K562 (cell line): ENCODE measurements around the gene IFI27L1. TPM values are rescaled to one million over a fixed set of nuclear protein-coding genes. Genes with fewer than 3 reads are reported as not detected.

Experiments
- ATAC-seq: fragments of 200-7000 bp; cut with Tn5 transposase; 3 replicates; pipeline ENCODE4 v1.9.1; 2020; ENCODE audit warnings: moderate library complexity
- BruUV-seq: library from RNA; stranded (reverse); fragments of 400-500 nt; replicated peaks from 2 replicates; lab custom pipeline; 2021; lab: Mats Ljungman, UMichigan
- CTCF ChIA-PET: fragments of 300-600 bp; formaldehyde crosslinking; extraction: SDS; loops from one replicate; lab custom pipeline; 2021; ENCODE audit warnings: low intra/inter-chr PET ratio; lab: Yijun Ruan, JAX
- POLR2A ChIA-PET: fragments of 300-600, 350-650 bp; sonication (Branson Sonifier 250); formaldehyde crosslinking; extraction: SDS; loops from one replicate; lab custom pipeline; 2021; ENCODE audit warnings: antibody characterized with exemption, inconsistent platforms; lab: Yijun Ruan, JAX
- DNase-seq, 4 experiments: peaks; one replicate each; pipeline versions ENCODE4 v3.0.0 to v3.0.0-alpha.2; 2011 to 2018; ENCODE audit warnings: low spot score in 3 of 4, mixed read lengths in 3 of 4; ENCODE audit errors: extremely low read depth in 1 of 4
- FAIRE-seq: peaks from 2 replicates; lab custom pipeline; 2011; peaks lifted over from hg19 to GRCh38; lab: Jason Lieb, UNC
- H2AFZ ChIP-seq: 2 replicates; pipeline ENCODE4 v1.6.0; 2011; ENCODE audit warnings: low read depth, low read length, control low read depth, inconsistent platforms
- H3K27ac ChIP-seq: fragments of 200-600 bp; 3 replicates; pipeline ENCODE4 v1.8.0; 2011; ENCODE audit warnings: low read depth, mild to moderate bottlenecking, control low read depth, inconsistent platforms, low read length, moderate library complexity, mixed read lengths; ENCODE audit errors: extremely low read depth
- H3K27me3 ChIP-seq, 2 experiments: fragments of 300-600 bp in 1 of 2; 2 replicates in 1 of 2; 3 replicates in 1 of 2; pipeline versions ENCODE4 v1.6.0 to v1.8.0; 2011; ENCODE audit warnings: inconsistent platforms in 2 of 2, low read length in 2 of 2, mild to moderate bottlenecking in 1 of 2, mixed read lengths in 1 of 2, moderate library complexity in 1 of 2; ENCODE audit not compliant: control insufficient read depth in 2 of 2, insufficient read depth in 2 of 2
- H3K36me3 ChIP-seq: fragments of 300-600 bp; 3 replicates; pipeline ENCODE4 v1.8.0; 2011; ENCODE audit warnings: mild to moderate bottlenecking, low read length, inconsistent platforms; ENCODE audit not compliant: control insufficient read depth, insufficient read depth
- H3K4me1 ChIP-seq, 2 experiments: fragments of 200-600 bp in 1 of 2; replicated peaks in 1 of 2; 2 replicates in 1 of 2; 3 replicates in 1 of 2; pipeline versions ENCODE4 v1.5.1 to v1.8.0; 2011; ENCODE audit warnings: inconsistent platforms in 2 of 2, low read length in 2 of 2, mild to moderate bottlenecking in 1 of 2, mixed read lengths in 1 of 2, moderate library complexity in 1 of 2; ENCODE audit not compliant: control insufficient read depth in 2 of 2, insufficient read depth in 2 of 2
- H3K4me2 ChIP-seq: 2 replicates; pipeline ENCODE4 v1.6.1; 2011; ENCODE audit warnings: low read length, control low read depth, inconsistent platforms, mixed read lengths; ENCODE audit not compliant: insufficient read depth
- H3K4me3 ChIP-seq: fragments of 200-600 bp; sonication (generic), shearing (Covaris generic); 2 replicates; pipeline ENCODE4 v1.5.1; 2016; ENCODE audit warnings: control low read depth, inconsistent platforms
- H3K79me2 ChIP-seq: fragments of 200-600 bp; 3 replicates; pipeline ENCODE4 v1.8.0; 2011; ENCODE audit warnings: low read length, inconsistent platforms; ENCODE audit not compliant: control insufficient read depth, insufficient read depth
- H3K9ac ChIP-seq, 2 experiments: 2 replicates each; pipeline versions ENCODE4 v1.6.0 to v1.6.1; 2011; ENCODE audit warnings: low read depth in 2 of 2, low read length in 2 of 2, control low read depth in 1 of 2, inconsistent platforms in 1 of 2, mild to moderate bottlenecking in 1 of 2, mixed read lengths in 1 of 2; ENCODE audit not compliant: insufficient read depth in 1 of 2
- H3K9me1 ChIP-seq: one replicate; pipeline ENCODE4 v1.6.0; 2011; ENCODE audit warnings: inconsistent platforms, mild to moderate bottlenecking, low read length, moderate library complexity; ENCODE audit not compliant: control insufficient read depth, insufficient read depth
- H3K9me3 ChIP-seq: replicated peaks from 2 replicates; pipeline ENCODE4 v1.5.1; 2011; ENCODE audit warnings: low read depth, low read length, inconsistent platforms; ENCODE audit not compliant: control insufficient read depth, insufficient read depth
- H4K20me1 ChIP-seq: replicated peaks from 2 replicates; pipeline ENCODE4 v1.6.1; 2011; ENCODE audit warnings: low read length, inconsistent platforms, mixed read lengths; ENCODE audit not compliant: control insufficient read depth, insufficient read depth
- CBFA2T2 ChIP-seq: fragments of 450-650 bp; conservative IDR thresholded peaks from 2 replicates; pipeline ENCODE4 v1.6.1; 2017; ENCODE audit warnings: mild to moderate bottlenecking
- FIP1L1 ChIP-seq: fragments of 200-400 bp; formaldehyde crosslinking; IDR thresholded peaks from 2 replicates; pipeline ENCODE4 v1.6.1; 2018; ENCODE audit warnings: mild to moderate bottlenecking, low read depth, low read length; ENCODE audit not compliant: poor library complexity, severe bottlenecking
- JUNB ChIP-seq: fragments of 450-650 bp; formaldehyde crosslinking; conservative IDR thresholded peaks from 2 replicates; pipeline ENCODE4 v1.4.0; 2020; ENCODE audit warnings: mild to moderate bottlenecking
- NR2C2 ChIP-seq, 2 experiments: fragments of 200-800 bp in 1 of 2; sonication (Bioruptor generic) in 1 of 2; sonication (generic) in 1 of 2; formaldehyde crosslinking in 1 of 2; IDR thresholded peaks; 2 replicates each; pipeline versions ENCODE4 v1.6.1 to v1.8.0; 2016 to 2022; ENCODE audit warnings: mild to moderate bottlenecking in 1 of 2, missing compliant biosample characterization in 1 of 2, missing genetic modification characterization in 1 of 2, missing genetic modification reagents in 1 of 2
- NR2F6 ChIP-seq: fragments of 450-650 bp; formaldehyde crosslinking; IDR thresholded peaks from 2 replicates; pipeline ENCODE4 v1.4.0; 2020; ENCODE audit warnings: mild to moderate bottlenecking
- PTTG1 ChIP-seq: fragments of 450-650 bp; IDR thresholded peaks from 2 replicates; pipeline ENCODE4 v1.6.1; 2016; ENCODE audit warnings: low read depth, mild to moderate bottlenecking, missing genetic modification characterization, missing compliant biosample characterization
- RFX5 ChIP-seq: IDR thresholded peaks from 2 replicates; pipeline ENCODE4 v1.6.1; 2011; ENCODE audit warnings: low read depth, mild to moderate bottlenecking, improper control_type of control experiment, low read length
- SRSF3 ChIP-seq: fragments of 200-400 bp; formaldehyde crosslinking; IDR thresholded peaks from 2 replicates; pipeline ENCODE4 v1.6.1; 2016; ENCODE audit warnings: mild to moderate bottlenecking, low read length, moderate library complexity; ENCODE audit not compliant: insufficient read depth
- ZFP1 ChIP-seq: fragments of 450-650 bp; formaldehyde crosslinking; IDR thresholded peaks from 2 replicates; pipeline ENCODE4 v1.4.0; 2020; ENCODE audit warnings: mild to moderate bottlenecking, mixed read lengths
- ZFP36 ChIP-seq: fragments of 150-350 bp; IDR thresholded peaks from 2 replicates; pipeline ENCODE4 v1.6.1; 2018; ENCODE audit warnings: low read length, low read depth; ENCODE audit not compliant: partially characterized antibody
- WGBS: fragments of 100-300 bp; shearing (Covaris generic); methylation state at CpG from one replicate; pipeline ENCODE4 v1.1.6; 2016; ENCODE audit warnings: low coverage, mixed read lengths; ENCODE audit not compliant: insufficient coverage; ENCODE audit errors: missing lambda C conversion rate; 5-methylcytosine and 5-hydroxymethylcytosine counted together
- in situ Hi-C: fragments of 300-500 bp; cut with MboI; formaldehyde crosslinking; loops from 4 replicates; pipeline ENCODE4 v1.15.0; 2018; ENCODE audit warnings: inconsistent platforms, mixed read lengths
- intact Hi-C: fragments of 100-400 bp; cut with micrococcal nuclease; formaldehyde crosslinking; loops from 2 replicates; pipeline ENCODE4 v1.14.2; 2022
- polyA plus RNA-seq, 8 experiments: library from polyadenylated mRNA; depleted of rRNA in 4 of 8; stranded (reverse) in 5 of 8; unstranded in 3 of 8; fragments of >200 nt; fragmentation: Nextera tagmentation in 2 of 8; fragmentation: Illumina TruSeq in 1 of 8; extraction: Ambion mirVana in 2 of 8; extraction: Trizol in 1 of 8; gene quantifications; 2 replicates each; pipeline versions ENCODE4 v1.2.1 to v1.2.3, GENCODE V29; 2011 to 2014; ENCODE audit warnings: inconsistent platforms in 1 of 8, missing spikeins in 1 of 8
- total RNA-seq, 7 experiments: library from RNA; depleted of rRNA in 6 of 7; stranded (reverse); fragments of >200 nt in 6 of 7; fragmentation: Illumina TruSeq in 2 of 7; extraction: Trizol in 2 of 7; gene quantifications; 2 replicates each; pipeline versions ENCODE4 v1.2.1 to v1.2.3, GENCODE V29; 2011 to 2021; ENCODE audit warnings: low replicate concordance in 1 of 7
- TF ChIP-seq, protein P1 (sequence below): fragments of 250-450 bp; sonication (Bioruptor Pico); IDR thresholded peaks from 2 replicates; pipeline ENCODE4 v1.4.0; 2020; ENCODE audit warnings: borderline replicate concordance
- TF ChIP-seq, protein P2 (sequence below), 2 experiments: fragments of 450-650 bp in 1 of 2; IDR thresholded peaks; 2 replicates each; pipeline ENCODE4 v1.6.1; 2011 to 2017; ENCODE audit warnings: low read depth in 2 of 2, antibody characterized with exemption in 1 of 2, borderline replicate concordance in 1 of 2, low read length in 1 of 2, mild to moderate bottlenecking in 1 of 2, mixed read lengths in 1 of 2; ENCODE audit not compliant: control insufficient read depth in 1 of 2

IFI27L1 gene
- total and polyA plus RNA-seq, 9 of the 15 experiments (the other 6 are each of a cell fraction or from before 2014, with no cell fraction given), result 14.5 to 28.0 (median 23.8) TPM

DNA sequence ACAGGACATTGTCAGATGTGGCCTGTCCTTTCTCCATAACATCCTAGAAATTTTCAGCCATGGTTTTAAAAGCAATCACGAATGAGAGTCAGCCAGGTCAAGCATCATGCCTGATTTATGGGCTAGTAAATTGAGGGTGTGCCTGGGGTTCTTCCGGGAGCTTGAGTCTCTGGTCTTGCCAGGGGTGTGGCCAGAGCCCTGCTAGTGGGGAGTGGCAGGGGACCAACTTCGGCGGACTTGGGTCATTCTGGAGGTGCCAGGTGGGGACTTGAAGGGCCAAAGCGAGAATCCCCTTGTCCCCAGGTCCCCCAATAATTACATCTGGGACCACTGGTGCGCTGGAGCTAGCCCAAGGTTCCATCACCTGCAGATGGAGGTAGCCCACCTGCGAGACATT, 49.2 kb upstream of the IFI27L1 start:
- Histone ChIP-seq H2AFZ (no peak overlapping the region), H3K4me1 (peaks cover 0 to 3% of the 10 kb centered on the region in 2 experiments; a peak in 1 of 5 replicates), H3K27ac (no peak overlapping the region), H3K79me2 (no peaks in the 10 kb centered on the region), H3K4me3 (no peak overlapping the region), H3K4me2 (no peak overlapping the region), H3K36me3 (no peaks in the 10 kb centered on the region), H3K9ac (no peak overlapping the region), H3K9me3 (no peaks in the 10 kb centered on the region), H3K27me3 (peaks cover 0 to 13% of the 10 kb centered on the region in 2 experiments; a peak in 1 of 5 replicates), H3K9me1 (no peaks in the 10 kb centered on the region)
- intact Hi-C loops, result no loop called here
- 4% methylated on average over 6 of the region's 7 CpGs for WGBS
- DNase-seq (no peak), ATAC-seq (no peak)
- BruUV-seq, result no TSS peak
- ChIA-PET CTCF (no interaction called here), POLR2A (no interaction called here)
- in situ Hi-C loops, result no loop called here
- TF ChIP-seq ZFP1 (no peak), RFX5 (no peak), NR2F6 (CRISPR knock-in tag) (no peak), SRSF3 (no peak), JUNB (CRISPR knock-in tag) (no peak), NR2C2 (CRISPR knock-in tag; IDR thresholded peaks at IDR 0.05) (no peak), NR2C2 (tag; IDR thresholded peaks at IDR 0.05) (no peak), ZFP36 (no peak), FIP1L1 (no peak), CBFA2T2 (no peak), PTTG1 (tag) (no peak)
- TF ChIP-seq, protein P1, sequence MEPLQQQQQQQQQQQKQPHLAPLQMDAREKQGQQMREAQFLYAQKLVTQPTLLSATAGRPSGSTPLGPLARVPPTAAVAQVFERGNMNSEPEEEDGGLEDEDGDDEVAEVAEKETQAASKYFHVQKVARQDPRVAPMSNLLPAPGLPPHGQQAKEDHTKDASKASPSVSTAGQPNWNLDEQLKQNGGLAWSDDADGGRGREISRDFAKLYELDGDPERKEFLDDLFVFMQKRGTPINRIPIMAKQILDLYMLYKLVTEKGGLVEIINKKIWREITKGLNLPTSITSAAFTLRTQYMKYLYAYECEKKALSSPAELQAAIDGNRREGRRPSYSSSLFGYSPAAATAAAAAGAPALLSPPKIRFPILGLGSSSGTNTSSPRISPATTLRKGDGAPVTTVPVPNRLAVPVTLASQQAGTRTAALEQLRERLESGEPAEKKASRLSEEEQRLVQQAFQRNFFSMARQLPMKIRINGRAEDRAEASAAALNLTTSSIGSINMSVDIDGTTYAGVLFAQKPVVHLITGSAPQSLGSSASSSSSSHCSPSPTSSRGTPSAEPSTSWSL (CRISPR knock-in tag), result no peak
- TF ChIP-seq, protein P2, sequence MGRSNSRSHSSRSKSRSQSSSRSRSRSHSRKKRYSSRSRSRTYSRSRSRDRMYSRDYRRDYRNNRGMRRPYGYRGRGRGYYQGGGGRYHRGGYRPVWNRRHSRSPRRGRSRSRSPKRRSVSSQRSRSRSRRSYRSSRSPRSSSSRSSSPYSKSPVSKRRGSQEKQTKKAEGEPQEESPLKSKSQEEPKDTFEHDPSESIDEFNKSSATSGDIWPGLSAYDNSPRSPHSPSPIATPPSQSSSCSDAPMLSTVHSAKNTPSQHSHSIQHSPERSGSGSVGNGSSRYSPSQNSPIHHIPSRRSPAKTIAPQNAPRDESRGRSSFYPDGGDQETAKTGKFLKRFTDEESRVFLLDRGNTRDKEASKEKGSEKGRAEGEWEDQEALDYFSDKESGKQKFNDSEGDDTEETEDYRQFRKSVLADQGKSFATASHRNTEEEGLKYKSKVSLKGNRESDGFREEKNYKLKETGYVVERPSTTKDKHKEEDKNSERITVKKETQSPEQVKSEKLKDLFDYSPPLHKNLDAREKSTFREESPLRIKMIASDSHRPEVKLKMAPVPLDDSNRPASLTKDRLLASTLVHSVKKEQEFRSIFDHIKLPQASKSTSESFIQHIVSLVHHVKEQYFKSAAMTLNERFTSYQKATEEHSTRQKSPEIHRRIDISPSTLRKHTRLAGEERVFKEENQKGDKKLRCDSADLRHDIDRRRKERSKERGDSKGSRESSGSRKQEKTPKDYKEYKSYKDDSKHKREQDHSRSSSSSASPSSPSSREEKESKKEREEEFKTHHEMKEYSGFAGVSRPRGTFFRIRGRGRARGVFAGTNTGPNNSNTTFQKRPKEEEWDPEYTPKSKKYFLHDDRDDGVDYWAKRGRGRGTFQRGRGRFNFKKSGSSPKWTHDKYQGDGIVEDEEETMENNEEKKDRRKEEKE (IDR thresholded peaks at IDR 0.05; ENCODE audit: borderline replicate concordance in 1 of 2, control insufficient read depth in 1 of 2, low read depth in 2 of 2, low read length in 1 of 2), result no peak
- TF ChIP-seq, all 486 proteins: peak for 0
- H4K20me1 ChIP-seq, result peaks cover 6% of the 10 kb centered on the region; the same call in 1 of the 2 replicates
- no peak for FAIRE-seq
